Measurements from ENCODE around the gene NUDCD2.
"Not testable (repeated sequence)": the region's sequence is repeated elsewhere in the genome, so short reads cannot be mapped to it uniquely, and the experiment has no call there.

Gene NUDCD2

GRCh38 chr5:163439092-163439425 is 20.8 kb downstream of the NUDCD2 start:
- peak; percentile 18 for DNase-seq
- in situ Hi-C loops (cut with HindIII; ENCODE audit: low pct_ligation_motif_present, low pct_unique_long_range_greater_than_20kb, low sequenced_read_pairs), result no loop called here

- in situ Hi-C loops (cut with HindIII; ENCODE audit: low pct_ligation_motif_present, low pct_unique_long_range_greater_than_20kb, low sequenced_read_pairs), result no loop called here
- DNase-seq, result peak; percentile 96
These were observed 22.4 kb downstream of the NUDCD2 start, which contains the start of gene CCNG1 for GRCh38 chr5:163437309-163438182. TSS of gene CCNG1 (plus strand) at chr5:163437595. CDS start at chr5:163439257, 1,662 bp downstream.

- in situ Hi-C loops (cut with HindIII; ENCODE audit: low pct_ligation_motif_present, low pct_unique_long_range_greater_than_20kb, low sequenced_read_pairs), result no loop called here
These were observed 22.9 kb downstream of the NUDCD2 start for GRCh38 chr5:163437011-163437308.

GRCh38 chr5:163436515-163436914 is 23.4 kb downstream of the NUDCD2 start:
- no peak for DNase-seq
- in situ Hi-C loops (cut with HindIII; ENCODE audit: low pct_ligation_motif_present, low pct_unique_long_range_greater_than_20kb, low sequenced_read_pairs), result no loop called here

More at GRCh38 chr5:163437011-163437308, 22.9 kb downstream of the NUDCD2 start:
- no peak for DNase-seq

- in situ Hi-C loops (cut with HindIII; ENCODE audit: low pct_ligation_motif_present, low pct_unique_long_range_greater_than_20kb, low sequenced_read_pairs), result no loop called here
- DNase-seq, result peak; percentile 19
These were observed 25.5 kb downstream of the NUDCD2 start for GRCh38 chr5:163434401-163434866.

GRCh38 chr5:163433271-163433670 is 26.6 kb downstream of the NUDCD2 start:
- no peak for DNase-seq
- in situ Hi-C loops (cut with HindIII; ENCODE audit: low pct_ligation_motif_present, low pct_unique_long_range_greater_than_20kb, low sequenced_read_pairs), result no loop called here

- no peak for DNase-seq
- in situ Hi-C loops (cut with HindIII; ENCODE audit: low pct_ligation_motif_present, low pct_unique_long_range_greater_than_20kb, low sequenced_read_pairs), result no loop called here
These were observed 27.4 kb downstream of the NUDCD2 start for GRCh38 chr5:163432544-163432943.

- in situ Hi-C loops (cut with HindIII; ENCODE audit: low pct_ligation_motif_present, low pct_unique_long_range_greater_than_20kb, low sequenced_read_pairs); DNase-seq: not testable (repeated sequence)
These were observed 33.8 kb downstream of the NUDCD2 start for GRCh38 chr5:163426128-163426527.

- no peak for DNase-seq
- in situ Hi-C loops (cut with HindIII; ENCODE audit: low pct_ligation_motif_present, low pct_unique_long_range_greater_than_20kb, low sequenced_read_pairs), result no loop called here
These were observed 35.1 kb downstream of the NUDCD2 start for GRCh38 chr5:163424836-163425235.

GRCh38 chr5:163415673-163416072 is 44.2 kb downstream of the NUDCD2 start:
- in situ Hi-C loops (cut with HindIII; ENCODE audit: low pct_ligation_motif_present, low pct_unique_long_range_greater_than_20kb, low sequenced_read_pairs); DNase-seq: not testable (repeated sequence)

GRCh38 chr5:163410505-163410904 is 49.4 kb downstream of the NUDCD2 start:
- DNase-seq, result no peak
- in situ Hi-C loops (cut with HindIII; ENCODE audit: low pct_ligation_motif_present, low pct_unique_long_range_greater_than_20kb, low sequenced_read_pairs), result no loop called here

GRCh38 chr5:163409384-163409783 is 50.5 kb downstream of the NUDCD2 start:
- no peak for DNase-seq
- in situ Hi-C loops (cut with HindIII; ENCODE audit: low pct_ligation_motif_present, low pct_unique_long_range_greater_than_20kb, low sequenced_read_pairs), result no loop called here

- peak; percentile 47 for DNase-seq
- in situ Hi-C loops (cut with HindIII; ENCODE audit: low pct_ligation_motif_present, low pct_unique_long_range_greater_than_20kb, low sequenced_read_pairs), result no loop called here
These were observed 51.5 kb downstream of the NUDCD2 start for GRCh38 chr5:163408311-163408923.

- no peak for DNase-seq
- in situ Hi-C loops (cut with HindIII; ENCODE audit: low pct_ligation_motif_present, low pct_unique_long_range_greater_than_20kb, low sequenced_read_pairs), result no loop called here
These were observed 52.8 kb downstream of the NUDCD2 start for GRCh38 chr5:163407034-163407655.

- in situ Hi-C loops (cut with HindIII; ENCODE audit: low pct_ligation_motif_present, low pct_unique_long_range_greater_than_20kb, low sequenced_read_pairs), result no loop called here
- DNase-seq, result no peak
These were observed 55.3 kb downstream of the NUDCD2 start for GRCh38 chr5:163404364-163405173.

- no peak for DNase-seq
- in situ Hi-C loops (cut with HindIII; ENCODE audit: low pct_ligation_motif_present, low pct_unique_long_range_greater_than_20kb, low sequenced_read_pairs), result no loop called here
These were observed 57.9 kb downstream of the NUDCD2 start for GRCh38 chr5:163402007-163402406.

GRCh38 chr5:163401271-163401670 is 58.6 kb downstream of the NUDCD2 start:
- in situ Hi-C loops (cut with HindIII; ENCODE audit: low pct_ligation_motif_present, low pct_unique_long_range_greater_than_20kb, low sequenced_read_pairs), result no loop called here
- DNase-seq, result no peak

- DNase-seq, result no peak
- in situ Hi-C loops (cut with HindIII; ENCODE audit: low pct_ligation_motif_present, low pct_unique_long_range_greater_than_20kb, low sequenced_read_pairs), result no loop called here
These were observed 60.0 kb downstream of the NUDCD2 start for GRCh38 chr5:163399923-163400322.

GRCh38 chr5:163397354-163397753 is 62.5 kb downstream of the NUDCD2 start:
- in situ Hi-C loops (cut with HindIII; ENCODE audit: low pct_ligation_motif_present, low pct_unique_long_range_greater_than_20kb, low sequenced_read_pairs), result no loop called here

More at GRCh38 chr5:163397354-163397753, 62.5 kb downstream of the NUDCD2 start:
- DNase-seq, result no peak
